GM19468 (cell line): ENCODE data around the gene LCE6A.

ENCODE experiments used
- ATAC-seq: cut with Tn5 transposase; IDR thresholded peaks from one replicate; pipeline ENCODE4 v1.9.1; 2021; ENCODE audit warnings: mild to moderate bottlenecking, moderate library complexity, moderate number of reproducible peaks; ENCODE audit not compliant: unreplicated experiment; ENCODE audit errors: extremely low read depth

The LCE6A gene

DNA sequence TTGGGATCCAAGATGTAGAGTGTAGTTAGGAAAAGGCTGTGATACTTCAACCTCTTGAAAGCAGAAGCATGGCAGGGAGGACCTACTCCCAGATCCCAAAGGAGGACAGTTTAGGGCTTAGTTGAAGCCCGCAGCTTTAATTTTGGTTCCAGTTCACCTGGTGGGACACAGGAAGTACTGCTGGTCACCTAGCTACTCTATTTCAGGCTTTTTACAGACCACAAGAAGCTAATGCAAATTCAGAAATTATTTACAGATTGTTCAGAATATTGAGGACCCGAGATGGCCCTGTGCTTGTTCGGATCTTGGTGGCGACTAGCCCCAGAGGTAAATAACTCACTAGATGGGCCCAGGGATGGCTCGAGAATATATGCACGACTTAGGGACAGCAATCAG, 29.1 kb downstream of the LCE6A start:
- no peak for ATAC-seq

DNA sequence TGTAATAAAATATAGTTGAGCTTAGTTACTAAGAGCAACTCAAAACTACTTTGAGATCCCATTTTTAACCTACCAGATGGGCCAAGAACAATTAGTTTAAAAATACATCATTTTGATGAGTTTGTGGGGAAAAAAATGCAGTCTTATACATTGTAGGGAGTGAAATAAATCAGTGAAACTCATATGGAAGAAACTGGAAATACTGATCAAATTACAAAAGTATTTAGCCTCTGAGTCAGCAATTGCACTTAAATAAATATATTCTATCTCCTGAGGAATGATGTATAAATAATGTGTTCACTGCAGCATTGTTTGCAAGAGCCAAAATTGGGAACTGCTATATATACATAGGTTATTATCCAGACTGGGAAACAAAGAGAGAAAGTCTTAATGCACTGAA, 30.8 kb downstream of the LCE6A start:
- no peak for ATAC-seq

DNA sequence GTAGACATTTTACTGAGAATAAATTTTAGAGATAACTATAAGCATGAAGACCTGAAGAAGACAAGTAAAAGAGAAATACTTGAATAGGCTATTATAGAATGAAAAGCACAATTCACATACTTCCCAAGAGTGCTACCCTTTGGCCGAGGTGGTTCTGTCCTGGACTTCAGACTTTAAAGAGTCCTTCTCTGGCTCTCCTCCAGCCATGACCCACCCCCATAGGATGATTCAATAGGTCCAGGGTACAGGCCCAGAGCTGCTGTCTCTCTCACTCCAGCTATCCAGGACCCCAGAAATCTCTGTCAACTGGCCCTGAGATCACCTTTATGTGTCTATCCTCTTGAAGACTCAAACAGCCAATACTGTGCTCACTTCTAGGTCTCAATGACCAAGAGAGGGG, 34.2 kb downstream of the LCE6A start:
- ATAC-seq: no peak

DNA sequence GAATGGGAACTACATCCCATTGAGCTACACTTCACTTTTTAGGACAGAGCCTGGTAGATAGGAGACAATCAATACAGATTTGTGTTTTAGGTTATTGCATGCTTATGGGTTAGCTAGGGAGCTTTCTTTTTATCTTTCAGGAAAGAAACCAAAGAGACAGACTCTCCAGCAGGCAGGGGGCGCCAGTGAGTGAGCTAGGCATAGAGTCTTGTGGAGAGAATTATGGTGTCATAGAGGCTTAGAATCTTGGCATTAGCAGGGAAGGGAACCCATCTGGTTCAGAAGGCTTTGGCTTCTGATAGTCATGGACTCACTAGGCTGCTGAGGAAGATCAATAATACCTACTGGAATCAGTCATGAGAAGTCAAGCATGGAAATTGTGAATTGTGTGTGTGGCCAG, 35.4 kb downstream of the LCE6A start, which contains the start of gene SMCP:
TSS of gene SMCP (plus strand) at position 281 of the 400 bp plus-strand sequence. CDS start 6,101 bp downstream, outside the sequence.
- ATAC-seq: no peak

DNA sequence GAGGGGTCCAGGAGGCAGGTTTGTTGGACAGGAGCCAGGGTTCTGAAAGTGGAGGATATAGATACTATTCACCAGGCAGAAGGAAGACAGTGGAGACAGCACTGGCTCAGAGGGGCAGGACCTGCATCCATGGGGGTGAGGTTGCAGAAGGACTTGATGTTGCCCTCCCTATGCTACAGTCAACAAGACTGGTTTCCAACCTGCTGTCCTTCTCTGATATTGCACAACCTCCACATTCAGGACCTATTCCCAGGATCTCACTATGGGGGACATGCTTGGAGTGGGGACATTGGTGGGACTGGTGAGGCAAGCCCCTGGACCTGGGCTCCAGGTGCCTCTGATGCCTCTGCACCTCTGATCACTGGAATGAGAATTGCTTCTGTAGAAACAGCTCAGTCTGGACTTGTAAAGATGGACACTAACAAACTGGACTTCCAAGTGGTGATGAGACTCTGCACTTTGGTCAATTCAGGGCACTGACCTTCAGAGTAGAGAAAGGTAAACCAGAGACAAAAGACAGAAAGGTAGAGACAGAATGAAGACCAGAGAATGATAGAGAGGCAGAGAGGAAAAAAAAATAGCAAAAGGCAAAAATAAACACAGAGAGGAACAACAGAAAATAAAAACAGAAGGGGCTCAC, 37.0 kb downstream of the LCE6A start:
- ATAC-seq: no peak

DNA sequence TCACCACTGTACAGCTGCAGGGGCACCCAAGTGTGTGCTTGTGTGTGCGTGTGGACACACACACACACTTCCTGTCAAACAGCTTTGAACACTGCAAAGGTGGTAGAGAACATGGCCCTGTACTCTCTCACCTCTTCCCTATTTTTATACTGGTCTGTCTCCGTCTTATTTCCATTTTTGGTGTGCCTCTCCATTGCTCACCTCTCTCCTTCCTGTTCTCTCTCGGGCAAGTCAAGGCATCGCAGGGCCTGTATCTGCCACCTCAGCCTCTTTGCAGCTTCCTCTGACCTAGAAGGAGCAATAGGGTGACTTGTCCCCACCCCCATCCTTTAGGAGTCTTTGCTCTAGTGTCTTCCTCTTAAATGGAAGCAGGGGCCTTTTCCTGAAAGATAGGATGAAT, 37.7 kb downstream of the LCE6A start:
- no peak for ATAC-seq

DNA sequence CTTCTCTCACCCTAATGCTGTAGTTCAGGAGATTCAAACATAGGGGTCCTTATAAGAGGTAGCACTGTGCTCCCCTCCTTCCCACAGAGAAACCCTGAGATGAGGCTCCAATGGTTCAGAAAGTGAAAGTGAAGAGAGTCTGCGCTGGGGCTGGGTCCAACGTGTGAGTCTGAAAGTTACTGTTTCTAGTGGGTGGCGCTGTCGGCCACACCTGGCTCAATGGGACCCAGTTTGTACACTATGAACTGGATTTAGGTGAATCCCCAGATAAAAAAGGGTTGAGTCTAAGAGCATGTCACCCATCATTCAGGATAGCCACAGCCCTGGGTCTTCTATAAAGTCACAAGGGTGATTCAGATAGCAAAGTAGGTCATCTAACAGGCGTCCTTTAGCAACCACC, 38.3 kb downstream of the LCE6A start:
- no peak for ATAC-seq

DNA sequence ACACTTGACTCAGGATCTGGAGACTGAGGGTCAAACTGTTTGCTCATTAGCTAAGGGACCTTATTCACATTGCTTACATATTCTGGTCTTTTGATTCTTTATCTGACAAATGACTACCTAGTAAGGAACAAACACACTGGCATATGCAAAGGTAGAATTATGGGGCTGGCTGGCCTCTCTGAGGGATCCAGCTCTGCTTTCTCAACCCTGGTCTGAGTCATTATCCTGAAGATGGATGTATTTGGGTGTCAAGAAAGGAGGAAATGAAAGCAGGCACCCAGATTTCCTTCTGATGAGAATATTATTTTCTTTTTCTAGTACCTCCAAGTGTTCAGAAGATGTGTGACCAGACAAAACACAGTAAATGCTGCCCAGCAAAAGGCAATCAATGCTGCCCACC, 41.4 kb downstream of the LCE6A start:
- no peak for ATAC-seq

DNA sequence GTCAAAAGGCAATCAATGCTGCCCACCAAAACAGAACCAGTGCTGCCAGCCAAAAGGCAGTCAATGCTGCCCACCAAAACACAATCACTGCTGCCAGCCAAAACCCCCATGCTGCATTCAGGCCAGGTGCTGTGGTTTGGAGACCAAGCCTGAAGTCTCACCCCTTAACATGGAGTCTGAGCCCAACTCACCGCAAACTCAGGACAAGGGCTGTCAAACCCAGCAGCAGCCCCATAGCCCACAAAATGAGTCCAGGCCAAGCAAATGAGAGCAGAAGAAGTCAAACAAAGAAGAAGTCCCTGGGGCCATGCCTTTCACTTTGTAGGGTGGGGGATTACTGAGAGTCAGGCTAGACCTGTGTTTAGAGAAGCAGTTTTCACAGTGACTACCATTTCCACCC, 41.9 kb downstream of the LCE6A start:
- no peak for ATAC-seq

DNA sequence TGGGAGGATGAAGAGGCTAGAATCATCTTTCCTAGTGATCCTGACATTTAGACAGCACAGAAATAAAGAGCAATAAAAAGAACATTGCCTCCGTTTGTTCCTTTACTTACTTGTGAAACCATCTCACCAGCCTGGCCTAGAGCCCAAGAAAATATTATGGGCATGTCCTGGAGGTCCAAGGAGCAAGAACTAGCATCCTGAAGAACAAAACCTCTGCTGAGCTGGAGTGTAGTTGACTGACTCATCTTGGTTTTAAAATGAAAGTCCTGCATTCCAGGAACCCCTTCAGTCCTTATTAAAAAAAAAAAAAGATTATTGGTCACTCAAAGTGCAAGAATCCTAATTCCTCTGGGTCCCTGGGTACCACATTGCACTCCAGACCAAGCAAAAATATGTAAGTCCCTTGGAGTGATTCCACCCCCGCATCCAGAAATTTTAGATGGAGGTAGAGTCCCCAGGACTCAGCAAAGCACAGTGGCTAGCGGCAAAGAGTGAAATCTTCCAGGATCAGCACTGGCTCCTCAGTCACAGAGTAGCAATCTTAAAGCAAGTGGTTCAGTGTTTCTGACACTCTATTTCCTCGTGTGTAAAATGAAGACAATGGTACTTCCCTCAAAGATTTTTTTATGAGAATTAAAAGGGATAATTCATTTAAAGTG, 42.4 kb downstream of the LCE6A start:
- no peak for ATAC-seq

DNA sequence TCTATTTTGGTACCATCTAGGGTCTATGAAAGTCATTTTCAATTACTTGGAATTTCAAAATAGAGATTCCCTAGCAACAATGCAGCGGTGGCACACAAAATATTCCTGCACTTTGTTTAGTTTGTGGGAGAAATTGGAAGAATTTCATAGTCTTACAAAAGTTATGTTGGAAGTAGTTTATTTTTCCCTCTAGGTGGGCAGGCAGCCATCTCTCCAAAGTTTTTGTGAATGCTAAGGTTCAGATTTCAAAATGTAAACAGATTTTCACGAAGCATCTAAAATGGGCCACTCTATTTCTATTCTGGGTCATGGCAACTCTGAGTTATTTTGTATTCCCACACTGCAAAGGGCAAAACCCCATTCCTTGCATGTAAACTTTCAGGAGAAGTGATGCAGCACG, 43.4 kb downstream of the LCE6A start:
- ATAC-seq: no peak

DNA sequence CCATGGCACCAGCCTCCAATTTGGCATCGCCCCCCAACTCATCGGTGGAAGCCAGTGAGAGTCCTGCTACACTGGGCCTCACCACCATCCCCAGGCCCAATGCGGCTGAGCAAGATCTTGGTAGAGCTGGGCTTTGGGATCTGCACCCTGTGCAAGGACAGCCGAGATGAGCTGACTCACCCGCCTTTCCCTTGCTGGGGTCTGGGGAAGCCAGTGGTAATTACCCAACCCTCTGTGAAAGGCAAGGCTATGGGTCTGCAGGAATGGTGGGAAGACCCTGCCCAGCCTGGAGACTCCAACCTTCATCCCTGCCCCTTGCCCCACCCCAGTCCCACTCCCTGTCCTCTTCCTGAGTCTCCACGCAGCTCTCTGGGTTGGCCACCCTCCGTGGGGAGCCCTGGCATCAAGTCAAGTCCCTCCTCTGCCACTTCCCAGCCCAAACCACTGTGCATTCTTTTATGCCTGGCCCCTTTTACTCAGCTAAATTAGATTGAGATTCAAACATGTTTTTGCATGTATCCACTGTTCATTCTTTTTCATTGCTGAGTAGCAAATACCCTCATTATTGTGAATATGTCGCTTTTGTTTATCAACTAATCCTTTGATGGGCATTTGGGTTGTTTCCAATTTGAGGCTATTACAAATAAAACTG, 44.2 kb downstream of the LCE6A start:
- ATAC-seq: no peak

DNA sequence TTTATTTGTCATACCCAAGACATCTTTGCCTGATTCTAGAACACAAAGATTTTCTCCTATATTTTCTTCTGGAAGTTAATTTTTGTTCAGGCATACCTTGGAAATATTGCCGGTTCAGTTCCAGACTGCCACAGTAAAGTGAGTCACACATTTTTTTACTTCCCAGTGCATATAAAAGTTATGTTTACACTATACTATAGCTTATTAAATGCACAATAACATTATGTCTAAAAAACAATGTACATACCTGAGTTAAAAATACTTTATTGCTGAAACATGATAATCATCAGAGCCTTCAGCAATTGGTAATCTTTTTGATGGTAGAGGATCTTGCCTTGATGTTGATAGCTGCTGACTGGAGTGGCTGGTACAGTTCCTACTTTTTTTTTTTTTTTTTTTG, 45.5 kb downstream of the LCE6A start:
- ATAC-seq: no peak
